ENCODE data around the gene BRD3OS.

Gene BRD3OS

GRCh38 chr9:134034215-134035040 lies 9.1 kb downstream of the BRD3OS start:
- DNase-seq: no peak

GRCh38 chr9:134035041-134036039 lies 10.1 kb downstream of the BRD3OS start:
- DNase-seq: no peak

- DNase-seq: no peak
These were observed 10.8 kb downstream of the BRD3OS start for GRCh38 chr9:134036130-134036529.

GRCh38 chr9:134037641-134038040 lies 12.4 kb downstream of the BRD3OS start:
- DNase-seq: no peak

- DNase-seq: no peak
These were observed 14.3 kb downstream of the BRD3OS start for GRCh38 chr9:134039386-134040175.

- no peak for DNase-seq
These were observed 14.9 kb downstream of the BRD3OS start for GRCh38 chr9:134040176-134040565.

GRCh38 chr9:134040781-134041648 lies 15.7 kb downstream of the BRD3OS start:
- DNase-seq: no peak

GRCh38 chr9:134041649-134041962 lies 16.3 kb downstream of the BRD3OS start:
- no peak for DNase-seq

- no peak for DNase-seq
These were observed 18.3 kb downstream of the BRD3OS start for GRCh38 chr9:134043531-134043988.

GRCh38 chr9:134044944-134045343 lies 19.7 kb downstream of the BRD3OS start:
- no peak for DNase-seq

GRCh38 chr9:134045841-134046544 lies 20.7 kb downstream of the BRD3OS start:
- no peak for DNase-seq

GRCh38 chr9:134046894-134047681 lies 21.8 kb downstream of the BRD3OS start:
- no peak for DNase-seq

- no peak for DNase-seq
These were observed 22.7 kb downstream of the BRD3OS start for GRCh38 chr9:134047868-134048581.

GRCh38 chr9:134048582-134048968 lies 23.3 kb downstream of the BRD3OS start:
- no peak for DNase-seq

- no peak for DNase-seq
These were observed 24.0 kb downstream of the BRD3OS start for GRCh38 chr9:134049236-134049635.

GRCh38 chr9:134049772-134050588 lies 24.7 kb downstream of the BRD3OS start:
- DNase-seq: no peak

GRCh38 chr9:134050726-134051125 lies 25.4 kb downstream of the BRD3OS start:
- no peak for DNase-seq

GRCh38 chr9:134051319-134051718 lies 26.0 kb downstream of the BRD3OS start:
- DNase-seq: no peak

GRCh38 chr9:134052491-134052890 lies 27.2 kb downstream of the BRD3OS start:
- DNase-seq: no peak

Data from T-helper 2 cell (primary cell).